ENCODE results near the gene GALNT3.

Gene GALNT3

DNA sequence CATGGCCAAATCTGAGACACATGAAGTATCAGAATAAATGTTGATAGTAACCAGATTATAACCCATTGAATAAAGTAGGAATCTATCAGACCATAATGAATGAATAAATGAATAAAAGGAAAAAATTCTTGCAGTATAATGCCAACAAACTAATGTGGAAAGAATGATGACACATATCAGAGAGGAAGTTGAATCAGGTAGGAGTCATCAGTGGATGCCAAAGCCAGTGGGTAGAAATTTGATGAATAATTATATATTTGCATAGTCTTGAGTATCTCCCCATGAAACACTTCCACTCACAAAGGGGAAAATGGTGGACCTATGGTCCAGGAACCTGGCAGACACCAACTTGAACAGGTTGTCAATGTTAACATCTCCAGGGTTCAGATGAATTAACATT lies 68.6 kb downstream of the GALNT3 start:
- FAIRE-seq = no peak

DNA sequence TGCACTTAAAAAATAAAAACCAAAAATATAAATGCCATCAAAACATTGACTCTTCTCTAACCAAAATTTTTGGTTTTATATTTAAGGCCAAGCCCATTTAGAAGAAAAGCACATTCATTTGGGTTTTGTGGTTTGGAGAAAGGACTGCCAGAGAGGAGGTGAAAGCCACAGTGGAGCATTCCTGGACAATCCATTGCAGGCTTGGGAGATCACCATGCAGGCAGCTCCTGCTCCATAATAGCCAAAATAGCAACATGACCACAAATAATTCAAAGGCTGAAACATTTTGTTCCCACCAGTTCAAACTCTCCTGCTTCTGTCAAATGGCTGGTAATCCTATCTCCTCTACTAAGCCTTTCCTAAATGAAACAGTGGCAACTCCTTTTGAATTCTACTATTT lies 73.5 kb downstream of the GALNT3 start:
- no peak for FAIRE-seq

DNA sequence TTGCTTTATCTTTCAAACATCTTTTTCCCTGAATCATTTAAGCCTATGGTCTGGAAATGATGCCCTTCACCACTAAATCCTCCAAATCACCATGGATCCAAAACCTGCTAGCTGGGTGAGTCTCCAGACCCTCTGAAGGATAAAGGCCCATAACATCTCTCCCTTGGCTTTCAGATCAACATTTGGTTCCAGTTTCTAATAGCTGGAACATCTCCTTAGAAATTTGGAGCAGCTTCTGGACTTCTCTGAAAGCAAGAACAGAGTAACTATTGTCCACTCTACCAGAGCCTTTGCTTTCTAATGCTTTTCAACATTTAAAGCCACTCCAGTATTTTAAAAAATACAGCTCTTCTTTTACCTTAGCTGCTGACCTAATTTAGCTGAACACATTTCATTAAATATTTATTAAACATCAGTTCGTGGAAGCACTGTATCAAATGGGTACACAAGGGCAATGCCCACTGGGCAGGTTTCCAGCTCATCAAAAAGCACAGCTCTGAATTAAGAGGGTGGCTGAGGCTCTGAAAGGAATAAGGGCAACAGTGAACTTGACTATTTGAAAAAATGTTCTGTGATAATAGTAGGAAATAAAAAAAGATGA lies 75.3 kb downstream of the GALNT3 start:
- no peak for FAIRE-seq

DNA sequence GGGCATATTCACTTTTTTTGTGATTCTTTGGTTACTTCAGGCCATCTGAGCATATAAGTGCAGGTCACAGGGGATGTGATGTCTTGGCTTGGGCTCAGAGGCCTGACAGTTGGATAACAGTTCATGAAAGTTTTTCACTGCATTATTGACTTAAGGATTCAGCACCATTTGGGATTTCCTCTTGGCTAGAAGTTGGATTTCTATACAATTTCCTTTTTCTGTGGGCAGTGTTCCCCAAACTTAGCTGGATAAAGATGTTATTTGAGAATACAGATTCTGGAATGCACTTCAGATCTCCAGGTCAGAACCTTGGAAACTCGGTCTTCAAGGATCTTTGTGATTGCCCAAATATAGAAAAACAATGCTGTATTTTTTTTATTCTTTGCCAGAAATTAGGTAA lies 78.0 kb downstream of the GALNT3 start:
- no peak for FAIRE-seq

GRCh38 chr2:165706960-165707487 lies 87.0 kb downstream of the GALNT3 start:
- no peak for FAIRE-seq

- no peak for FAIRE-seq
Measured at GRCh38 chr2:165701147-165701546, 92.9 kb downstream of the GALNT3 start.

GRCh38 chr2:165700531-165700930 lies 93.5 kb downstream of the GALNT3 start:
- no peak for FAIRE-seq

- FAIRE-seq = no peak
Measured at GRCh38 chr2:165699946-165700345, 94.1 kb downstream of the GALNT3 start.

GRCh38 chr2:165698444-165698884 lies 95.6 kb downstream of the GALNT3 start:
- FAIRE-seq = no peak

DNA sequence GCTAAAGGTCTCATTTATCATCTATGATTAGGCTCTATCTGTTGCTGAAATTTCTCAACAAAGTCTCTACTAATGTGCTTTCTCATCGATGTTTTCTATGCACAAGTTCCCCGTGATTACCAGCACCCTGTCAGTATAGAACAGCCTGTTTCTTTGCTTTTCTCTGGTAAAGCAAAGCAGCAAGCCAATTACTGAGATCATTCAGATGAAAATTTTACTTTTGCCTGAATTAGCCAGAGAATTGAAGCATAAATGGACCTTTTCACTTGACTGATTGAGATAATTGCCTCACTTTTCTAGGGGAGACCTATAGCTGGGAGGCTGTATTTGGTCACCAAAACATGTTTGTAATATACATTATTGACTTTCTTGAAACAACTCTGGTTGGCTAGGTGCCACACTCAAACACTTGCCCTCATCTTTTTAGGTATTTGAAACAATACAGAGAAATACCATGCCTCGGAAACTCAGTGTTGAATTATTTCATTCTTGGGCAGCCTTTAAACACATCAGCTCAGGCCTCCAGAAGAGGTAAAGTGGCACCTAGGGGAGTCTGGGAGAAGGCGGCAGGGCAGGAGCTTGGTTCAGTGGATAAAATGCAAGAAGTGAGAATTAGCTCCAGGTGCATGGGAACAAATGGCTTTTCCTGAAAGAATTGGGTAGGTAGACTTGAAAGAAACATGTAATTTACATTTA lies 96.2 kb downstream of the GALNT3 start:
- no peak for FAIRE-seq
